CD14-positive monocyte (primary cell): Measurements from ENCODE around the gene FSD2. TPM values are rescaled to one million over a fixed set of nuclear protein-coding genes. Genes with fewer than 3 reads are reported as not detected.

Source experiments
- DNase-seq, 3 donors: peaks; one replicate each; pipeline ENCODE4 v3.0.0-alpha.2; 2011 to 2022
- H2AFZ ChIP-seq: 2 replicates; pipeline ENCODE4 v1.6.0; 2012; ENCODE audit warnings: mild to moderate bottlenecking, low read depth, low read length, inconsistent platforms; ENCODE audit not compliant: insufficient read depth, poor library complexity, severe bottlenecking
- H3K27ac ChIP-seq, 2 donors: 1 replicate in 1 of 2; 2 replicates in 1 of 2; pipeline ENCODE4 v1.5.1; 2012 to 2013; ENCODE audit warnings: low read length in 2 of 2, control low read depth in 1 of 2, inconsistent platforms in 1 of 2, low read depth in 1 of 2, mild to moderate bottlenecking in 1 of 2
- H3K27me3 ChIP-seq, 2 donors: one replicate each; pipeline versions ENCODE4 v1.6.0 to v1.6.1; 2011 to 2013; ENCODE audit warnings: low read length in 2 of 2; ENCODE audit not compliant: control insufficient read depth in 2 of 2, insufficient read depth in 2 of 2
- H3K36me3 ChIP-seq, 2 donors: replicated peaks in 1 of 2; 1 replicate in 1 of 2; 2 replicates in 1 of 2; pipeline versions ENCODE4 v1.5.1 to v1.6.1; 2012 to 2013; ENCODE audit warnings: low read length in 2 of 2, control low read depth in 1 of 2, inconsistent platforms in 1 of 2, mild to moderate bottlenecking in 1 of 2; ENCODE audit not compliant: insufficient read depth in 2 of 2, control insufficient read depth in 1 of 2
- H3K4me1 ChIP-seq, 2 donors: 1 replicate in 1 of 2; 2 replicates in 1 of 2; pipeline versions ENCODE4 v1.5.1 to v1.6.1; 2012 to 2013; ENCODE audit warnings: low read length in 2 of 2, control low read depth in 1 of 2, inconsistent platforms in 1 of 2, mild to moderate bottlenecking in 1 of 2, moderate library complexity in 1 of 2; ENCODE audit not compliant: insufficient read depth in 2 of 2, control insufficient read depth in 1 of 2
- H3K4me2 ChIP-seq: replicated peaks from 2 replicates; pipeline ENCODE3; 2012; ENCODE audit warnings: low read length, moderate library complexity, mild to moderate bottlenecking; ENCODE audit not compliant: poor library complexity, severe bottlenecking; ENCODE audit errors: extremely low read depth
- H3K4me3 ChIP-seq, 3 experiments: fragments of 200-600 bp in 1 of 3; sonication (generic) in 1 of 3; replicated peaks in 1 of 3; 1 replicate in 2 of 3; 2 replicates in 1 of 3; pipeline ENCODE4 v1.5.1; 2011 to 2013; ENCODE audit warnings: low read length in 3 of 3, mild to moderate bottlenecking in 3 of 3, control low read depth in 2 of 3, low read depth in 2 of 3, inconsistent platforms in 1 of 3, moderate library complexity in 1 of 3
- H3K79me2 ChIP-seq: 2 replicates; pipeline ENCODE4 v1.6.0; 2012; ENCODE audit warnings: mild to moderate bottlenecking, control low read depth, inconsistent platforms, low read length, moderate library complexity; ENCODE audit not compliant: insufficient read depth
- H3K9ac ChIP-seq: 2 replicates; pipeline ENCODE4 v1.6.0; 2017; ENCODE audit warnings: low read length, mild to moderate bottlenecking; ENCODE audit not compliant: insufficient read depth, poor library complexity, severe bottlenecking
- H3K9me3 ChIP-seq, 2 donors: replicated peaks in 1 of 2; 1 replicate in 1 of 2; 2 replicates in 1 of 2; pipeline versions ENCODE4 v1.5.1 to v1.6.1; 2012 to 2013; ENCODE audit warnings: low read length in 2 of 2, control low read depth in 1 of 2; ENCODE audit not compliant: control insufficient read depth in 1 of 2, insufficient read depth in 1 of 2
- H4K20me1 ChIP-seq: 2 replicates; pipeline ENCODE4 v1.6.0; 2012; ENCODE audit warnings: mild to moderate bottlenecking, low read length, control low read depth, moderate library complexity; ENCODE audit not compliant: insufficient read depth
- H3K27ac Mint-ChIP-seq, 7 donors: one replicate each; pipeline ENCODE4 v1.8.0; 2020; ENCODE audit warnings: mild to moderate bottlenecking in 7 of 7, mixed read lengths in 7 of 7, moderate library complexity in 6 of 7, inconsistent platforms in 2 of 7
- H3K27me3 Mint-ChIP-seq, 3 donors: one replicate each; pipeline ENCODE4 v1.8.0; 2021 to 2022; ENCODE audit warnings: low read depth in 3 of 3, mild to moderate bottlenecking in 3 of 3, mixed read lengths in 3 of 3, moderate library complexity in 3 of 3, inconsistent platforms in 1 of 3
- H3K36me3 Mint-ChIP-seq, 2 donors: one replicate each; pipeline ENCODE4 v1.8.0; 2020; ENCODE audit warnings: mixed read lengths in 2 of 2, inconsistent platforms in 1 of 2, mild to moderate bottlenecking in 1 of 2
- H3K4me1 Mint-ChIP-seq: one replicate; pipeline ENCODE4 v1.8.0; 2020; ENCODE audit warnings: mild to moderate bottlenecking, mixed read lengths
- H3K4me3 Mint-ChIP-seq, 2 donors: one replicate each; pipeline ENCODE4 v1.8.0; 2020; ENCODE audit warnings: mild to moderate bottlenecking in 2 of 2, mixed read lengths in 2 of 2, moderate library complexity in 1 of 2
- H3K9me3 Mint-ChIP-seq, 7 donors: one replicate each; pipeline ENCODE4 v1.8.0; 2020 to 2022; ENCODE audit warnings: mixed read lengths in 7 of 7, mild to moderate bottlenecking in 6 of 7, moderate library complexity in 6 of 7, inconsistent platforms in 2 of 7
- WGBS: methylation state at CpG from one replicate; pipeline ENCODE4 v1.1.5; 2013; ENCODE audit warnings: missing lambda C conversion rate; ENCODE audit not compliant: insufficient coverage; 5-methylcytosine and 5-hydroxymethylcytosine counted together
- intact Hi-C, 2 donors: fragments of 100-400 bp; cut with micrococcal nuclease; formaldehyde crosslinking; loops; one replicate each; pipeline versions ENCODE4 v1.15.0 to v1.15.1; 2023
- polyA plus RNA-seq, 3 donors: library from polyadenylated mRNA; depleted of rRNA in 1 of 3; unstranded in 2 of 3; stranded (reverse) in 1 of 3; fragments of 300-500 nt in 2 of 3; fragments of >200 nt in 1 of 3; fragmentation: Illumina TruSeq in 2 of 3; gene quantifications; 1 replicate in 2 of 3; 2 replicates in 1 of 3; pipeline ENCODE4 v1.2.3, GENCODE V29; 2012 to 2021
- TF ChIP-seq, protein P1 (sequence below): fragments of 200-600 bp; IDR thresholded peaks from one replicate; pipeline ENCODE4 v1.8.0; 2022; ENCODE audit warnings: antibody characterized with exemption, mild to moderate bottlenecking

The FSD2 gene
- polyA plus RNA-seq, 3 donors, result 0.09 TPM; not detected in 2

DNA sequence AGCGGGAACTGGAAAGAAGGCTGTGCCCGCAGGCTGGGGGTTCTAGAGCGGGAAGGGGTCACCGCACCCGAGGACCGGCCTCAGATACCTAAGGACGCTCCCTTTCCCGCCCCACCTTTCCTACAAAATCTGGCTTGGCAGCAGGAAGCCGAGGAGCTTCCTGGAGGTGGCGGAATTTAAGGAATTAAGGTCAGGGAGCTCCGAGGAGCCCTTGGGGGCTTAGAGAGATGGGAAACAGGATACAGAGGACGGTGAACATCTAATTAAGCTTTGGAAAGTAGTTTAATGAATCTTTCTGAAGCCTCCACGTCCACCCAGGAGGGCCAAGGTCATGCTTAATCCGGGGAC is 95.7 kb downstream of the FSD2 start:
- Histone ChIP-seq H4K20me1 (no peaks in the 10 kb centered on the region), H3K79me2 (no peaks in the 10 kb centered on the region), H3K36me3 (no peaks in the 10 kb centered on the region), H3K27ac (no peak overlapping the region), H2AFZ (peak overlapping the region; percentile 78), H3K4me3 (peak overlapping the region; percentile 46 to 81 (median 49)), H3K27me3 (peaks cover 2 to 11% of the 10 kb centered on the region in 2 donors), H3K9me3 (no peaks in the 10 kb centered on the region), H3K9ac (no peak overlapping the region), H3K4me1 (peaks cover 12 to 17% of the 10 kb centered on the region in 2 donors), H3K4me2 (peak overlapping the region; percentile 98)
- intact Hi-C loops, result no loop called here
- H3K27me3 Mint-ChIP-seq, result peaks cover 4 to 6% (median 6%) of the 10 kb centered on the region in 3 donors
- H3K4me3 Mint-ChIP-seq, result peak overlapping the region; percentile 74 to 81
- H3K27ac Mint-ChIP-seq, result no peak overlapping the region
- no peaks in the 10 kb centered on the region for H3K9me3 Mint-ChIP-seq
- peaks cover 7% of the 10 kb centered on the region for H3K4me1 Mint-ChIP-seq
- TF ChIP-seq, protein P1, sequence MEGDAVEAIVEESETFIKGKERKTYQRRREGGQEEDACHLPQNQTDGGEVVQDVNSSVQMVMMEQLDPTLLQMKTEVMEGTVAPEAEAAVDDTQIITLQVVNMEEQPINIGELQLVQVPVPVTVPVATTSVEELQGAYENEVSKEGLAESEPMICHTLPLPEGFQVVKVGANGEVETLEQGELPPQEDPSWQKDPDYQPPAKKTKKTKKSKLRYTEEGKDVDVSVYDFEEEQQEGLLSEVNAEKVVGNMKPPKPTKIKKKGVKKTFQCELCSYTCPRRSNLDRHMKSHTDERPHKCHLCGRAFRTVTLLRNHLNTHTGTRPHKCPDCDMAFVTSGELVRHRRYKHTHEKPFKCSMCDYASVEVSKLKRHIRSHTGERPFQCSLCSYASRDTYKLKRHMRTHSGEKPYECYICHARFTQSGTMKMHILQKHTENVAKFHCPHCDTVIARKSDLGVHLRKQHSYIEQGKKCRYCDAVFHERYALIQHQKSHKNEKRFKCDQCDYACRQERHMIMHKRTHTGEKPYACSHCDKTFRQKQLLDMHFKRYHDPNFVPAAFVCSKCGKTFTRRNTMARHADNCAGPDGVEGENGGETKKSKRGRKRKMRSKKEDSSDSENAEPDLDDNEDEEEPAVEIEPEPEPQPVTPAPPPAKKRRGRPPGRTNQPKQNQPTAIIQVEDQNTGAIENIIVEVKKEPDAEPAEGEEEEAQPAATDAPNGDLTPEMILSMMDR, result no peak
- WGBS, result 44% methylated on average over 3 of the region's 14 CpGs
- H3K36me3 Mint-ChIP-seq, result no peaks in the 10 kb centered on the region
- DNase-seq, result no peak

DNA sequence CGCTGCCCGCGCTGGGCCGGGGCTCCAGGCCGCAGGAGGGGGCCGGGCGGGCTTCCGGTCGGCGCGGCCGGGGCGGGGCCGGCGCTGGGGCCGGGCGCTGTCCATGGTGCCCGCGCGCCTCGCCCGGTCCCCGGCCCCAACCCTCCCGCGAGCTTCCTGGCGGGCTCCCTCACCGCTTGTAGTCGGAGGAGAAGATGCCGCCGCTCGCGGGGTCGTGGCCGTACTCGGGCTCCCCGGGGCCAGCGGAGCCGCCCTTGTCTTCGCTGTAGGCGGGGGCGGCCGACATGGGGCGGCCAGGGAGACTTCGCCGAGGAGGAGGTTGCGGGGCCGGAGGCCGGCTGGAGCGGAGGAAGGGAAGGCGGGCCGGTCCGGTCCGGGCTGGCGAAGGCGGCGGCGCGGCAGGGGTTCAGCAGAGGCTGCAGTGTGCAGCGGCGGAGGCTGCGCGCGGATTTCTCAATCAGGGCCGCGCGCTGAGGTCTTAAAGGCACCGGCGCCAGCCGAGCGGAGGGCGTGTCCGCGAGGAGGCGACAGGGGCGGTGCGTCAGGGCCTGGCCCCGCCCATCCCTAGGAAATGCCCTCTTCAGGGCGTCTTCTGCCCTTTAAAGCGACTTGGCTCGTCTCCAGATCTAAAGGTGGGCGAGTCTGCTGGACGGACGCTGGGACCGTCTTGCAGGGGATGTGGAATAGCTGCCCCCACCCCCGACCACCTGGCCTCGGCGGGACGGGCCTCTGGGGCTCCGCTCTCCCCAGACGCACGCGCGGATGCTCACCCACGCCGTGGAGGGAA is 96.3 kb downstream of the FSD2 start, which contains the start of gene AP3B2:
AP3B2 (minus strand) TSS at position 455 of the 787 bp plus-strand sequence; CDS start at position 286, 169 bp downstream.
- under 1% methylated on average over 85 of the region's 95 CpGs for WGBS
- H3K36me3 Mint-ChIP-seq, result no peaks in the 10 kb centered on the region
- peak; percentile 46 to 65 (median 54) for DNase-seq
- Histone ChIP-seq H3K4me3 (peak within 1 kb of the TSS; percentile 46 to 81 (median 49)), H3K9me3 (no peaks in the 10 kb centered on the region), H3K36me3 (no peaks in the 10 kb centered on the region), H3K4me2 (peak within 1 kb of the TSS; percentile 98), H3K79me2 (no peaks in the 10 kb centered on the region), H3K4me1 (peaks cover 12 to 17% of the 10 kb centered on the region in 2 donors), H3K27ac (no peak within 1 kb of the TSS), H2AFZ (peak within 1 kb of the TSS; percentile 78), H3K9ac (no peak within 1 kb of the TSS), H4K20me1 (no peaks in the 10 kb centered on the region), H3K27me3 (peaks cover 2 to 11% of the 10 kb centered on the region in 2 donors)
- peaks cover 7% of the 10 kb centered on the region for H3K4me1 Mint-ChIP-seq
- TF ChIP-seq, protein P1, result no peak
- H3K9me3 Mint-ChIP-seq, result no peaks in the 10 kb centered on the region
- H3K27ac Mint-ChIP-seq, result no peak within 1 kb of the TSS
- H3K27me3 Mint-ChIP-seq, result peaks cover 4 to 6% (median 6%) of the 10 kb centered on the region in 3 donors
- intact Hi-C loops, result no loop called here
- H3K4me3 Mint-ChIP-seq, result peak within 1 kb of the TSS; percentile 74 to 81
